Measurements from ENCODE around the gene HRH2.
A peak's percentile ranks its signal among the peaks of the same experiment; 100 is the strongest.
"Not testable (repeated sequence)": the region's sequence is repeated elsewhere in the genome, so short reads cannot be mapped to it uniquely, and the experiment has no call there.

Gene HRH2

DNA sequence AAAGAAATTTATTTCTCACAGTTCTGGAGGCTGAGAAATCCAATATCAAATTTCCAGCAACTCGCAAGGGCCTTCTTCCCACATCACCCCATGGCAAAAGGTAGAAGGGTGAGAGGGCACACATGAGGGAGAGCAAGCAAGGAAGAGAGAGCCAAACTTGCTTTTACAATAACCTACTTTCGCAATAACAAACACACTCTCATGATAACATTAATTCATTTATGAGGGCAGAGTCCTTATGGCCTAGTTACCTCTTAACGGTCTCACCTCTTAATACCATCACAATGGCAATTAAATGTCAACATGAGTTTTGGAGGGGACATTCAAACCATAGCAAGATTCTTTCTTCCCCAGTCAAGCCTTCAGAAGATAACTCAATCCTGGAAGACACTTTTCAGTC is 11.6 kb upstream of the HRH2 start:
- DNase-seq (ENCODE audit: low read depth in 3 of 3), result no peak

DNA sequence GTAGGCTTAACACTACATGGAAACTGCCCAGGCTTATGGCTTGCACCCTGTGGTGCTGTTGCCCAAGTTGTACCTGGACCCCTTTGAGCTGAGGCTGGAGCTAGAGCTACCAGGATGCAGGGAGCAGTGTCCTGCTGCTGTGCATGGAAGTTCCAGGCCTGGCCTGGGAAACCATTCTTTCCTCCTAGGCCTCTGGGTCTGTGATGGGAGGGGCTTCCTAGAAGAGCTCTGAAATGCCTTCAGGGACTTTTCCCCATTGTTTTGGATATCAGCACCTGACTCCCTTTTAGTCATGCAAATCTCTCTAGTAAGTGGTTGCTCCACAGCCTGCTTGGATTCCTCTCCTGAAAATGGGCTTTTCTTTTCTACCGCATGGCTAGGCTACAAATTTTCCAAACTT is 7.9 kb upstream of the HRH2 start:
- DNase-seq (ENCODE audit: low read depth in 3 of 3), result no peak

DNA sequence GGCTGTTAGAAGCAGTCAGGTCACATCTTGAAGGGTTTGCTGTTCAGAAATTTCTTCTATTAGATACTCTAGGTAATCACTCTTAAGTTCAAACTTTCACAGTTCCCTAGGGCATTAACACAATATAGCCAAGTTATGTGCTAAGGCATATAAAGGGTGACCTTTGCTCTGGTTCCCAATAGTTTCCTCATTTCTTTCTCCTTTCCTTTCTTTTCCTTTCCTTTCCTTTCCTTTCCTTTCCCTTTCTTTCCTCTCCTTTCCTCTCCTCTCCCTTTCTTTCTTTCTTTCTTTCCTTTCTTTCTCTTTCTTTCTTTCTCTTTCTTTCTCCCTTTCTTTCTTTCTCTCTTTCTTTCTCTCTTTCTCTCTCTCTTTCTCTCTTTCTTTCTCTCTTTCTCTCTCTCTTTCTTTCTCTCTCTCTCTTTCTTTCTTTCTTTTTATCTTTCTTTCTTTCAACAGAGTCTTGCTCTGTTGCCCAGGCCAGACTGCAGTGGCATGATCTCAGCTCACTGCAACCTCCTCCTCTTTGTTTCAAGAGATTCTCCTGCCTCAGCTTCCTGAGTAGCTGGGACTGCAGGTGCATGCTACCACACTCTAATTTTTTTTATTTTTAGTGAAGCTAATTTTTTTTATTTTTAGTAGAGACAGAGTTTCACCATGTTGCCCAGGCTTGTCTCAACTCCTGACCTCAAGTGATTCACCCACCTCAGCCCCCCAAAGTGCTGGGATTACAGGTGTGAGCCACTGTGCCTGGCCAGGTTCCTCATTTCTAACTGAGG is 7.3 kb upstream of the HRH2 start:
- DNase-seq (ENCODE audit: low read depth in 3 of 3), result not testable (repeated sequence)

DNA sequence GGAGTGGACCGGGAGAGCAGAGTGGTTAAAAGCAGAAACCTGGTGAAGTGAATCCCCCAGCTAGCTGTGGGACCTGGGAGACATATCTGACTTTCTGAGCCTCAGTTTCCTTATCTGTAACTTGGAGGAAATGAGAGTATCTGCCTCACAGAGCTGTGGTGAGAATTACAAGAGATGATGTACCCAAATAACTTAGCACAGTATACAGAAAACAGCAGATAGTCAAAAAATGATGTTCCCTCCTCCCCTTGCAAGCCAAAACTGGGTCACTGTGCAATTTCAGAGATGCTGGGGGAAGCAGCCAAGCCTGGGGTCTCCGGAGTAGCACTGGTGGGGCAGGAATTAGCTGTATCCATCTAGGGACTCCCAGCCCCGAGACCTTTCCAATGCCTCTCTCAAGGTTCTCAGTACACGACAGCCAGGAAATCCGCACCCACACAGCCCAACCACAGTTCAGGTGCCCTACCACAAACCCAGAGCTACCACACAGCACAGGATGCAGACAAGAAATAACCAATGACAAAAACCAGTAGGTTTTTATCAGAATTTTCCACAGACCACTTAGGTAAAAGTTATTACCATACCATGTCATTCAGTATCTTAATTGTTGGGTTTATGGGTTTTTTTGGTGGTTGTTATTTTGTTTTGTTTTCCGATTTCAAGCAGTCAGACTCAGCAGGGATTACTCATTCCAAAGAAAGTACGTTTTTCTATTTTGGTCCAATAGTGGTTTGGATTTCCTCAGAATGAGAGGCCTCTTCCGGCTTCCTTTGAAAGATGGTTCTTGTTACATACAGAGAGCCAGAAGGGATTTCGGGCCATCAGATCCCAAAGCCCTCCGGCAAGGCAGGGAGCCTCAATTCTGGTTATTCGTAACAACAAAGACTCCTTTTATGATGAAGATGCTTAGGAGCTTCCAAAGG is 4.9 kb upstream of the HRH2 start:
- DNase-seq (ENCODE audit: low read depth in 3 of 3), result peak; percentile 45 to 69 (median 55)

DNA sequence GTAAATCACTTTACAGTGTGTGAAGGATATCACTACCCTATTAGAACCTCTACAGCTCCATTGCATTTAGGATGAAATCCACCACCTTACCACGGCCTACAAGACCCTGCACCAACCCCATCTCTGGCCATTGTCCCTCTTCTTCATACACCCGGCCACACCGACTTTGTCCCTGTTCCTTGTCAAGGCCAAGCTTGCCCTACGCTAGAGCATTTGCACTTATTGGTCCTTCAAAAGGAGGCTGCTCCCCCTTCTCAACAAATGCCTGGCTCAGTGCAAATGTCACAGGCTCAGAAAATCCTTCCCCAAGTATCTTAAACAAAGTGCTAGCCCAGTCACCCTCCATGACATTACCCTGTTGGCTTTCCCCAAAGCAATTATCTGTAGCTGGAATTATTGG is 4.1 kb upstream of the HRH2 start:
- DNase-seq (ENCODE audit: low read depth in 3 of 3), result no peak

DNA sequence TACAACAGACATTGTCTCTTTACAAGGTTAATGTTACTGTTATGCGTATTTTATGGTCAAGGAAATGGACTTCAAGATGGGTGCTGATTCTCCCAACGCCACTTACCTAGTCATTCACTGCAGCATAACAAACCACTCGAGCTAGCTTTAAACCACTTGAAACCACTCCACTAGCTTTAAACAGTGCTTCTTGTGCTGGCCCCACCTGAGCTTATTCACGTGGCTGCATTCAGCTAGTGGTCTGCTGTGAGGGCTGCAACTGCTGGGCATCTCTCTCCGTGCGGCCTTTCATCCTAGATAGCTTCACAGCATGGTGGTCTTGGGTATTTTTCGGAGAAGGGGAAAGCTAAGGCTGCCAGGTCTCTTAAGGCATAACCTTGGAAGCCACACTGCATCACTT is 3.5 kb upstream of the HRH2 start:
- no peak for DNase-seq (ENCODE audit: low read depth in 3 of 3)

DNA sequence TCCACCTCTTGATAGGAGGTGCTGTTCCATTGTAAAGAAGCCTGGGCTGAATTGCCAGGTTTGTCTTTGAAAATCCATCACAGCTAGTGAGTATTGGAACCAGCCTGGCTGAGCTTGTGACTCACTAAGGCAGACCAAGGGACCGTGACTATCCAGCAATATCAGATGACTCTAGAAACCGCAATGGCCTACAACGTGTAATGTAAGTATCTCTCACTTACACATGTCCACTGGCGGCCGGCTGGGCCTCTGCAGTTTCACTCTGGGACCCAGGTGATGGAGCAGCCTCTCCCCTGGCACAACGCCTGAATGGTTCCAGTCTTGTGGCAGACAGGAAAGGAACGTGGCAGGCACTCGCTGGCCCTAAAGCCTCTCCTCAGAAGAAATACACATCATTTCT is 3.1 kb upstream of the HRH2 start:
- no peak for DNase-seq (ENCODE audit: low read depth in 3 of 3)

DNA sequence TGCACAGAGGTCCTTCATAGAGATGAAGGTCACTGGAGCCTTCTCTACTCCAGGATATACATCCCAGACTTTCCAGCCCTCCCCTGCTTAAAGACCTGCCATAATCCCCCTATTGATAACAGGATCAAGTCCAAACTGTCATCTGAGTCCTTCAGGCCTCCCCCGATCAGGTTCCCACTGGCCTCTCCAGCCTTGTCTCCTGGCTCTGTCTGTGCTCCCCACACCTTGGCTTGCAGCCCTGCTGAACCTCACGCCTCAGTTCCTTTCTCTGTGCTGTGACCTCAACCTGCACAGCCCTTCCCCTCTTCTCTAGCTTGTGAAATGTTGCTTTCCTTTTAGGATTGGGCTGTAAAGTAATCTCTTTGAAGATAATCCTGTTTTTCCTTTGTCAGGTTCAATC is 2.5 kb upstream of the HRH2 start:
- DNase-seq (ENCODE audit: low read depth in 3 of 3), result no peak

DNA sequence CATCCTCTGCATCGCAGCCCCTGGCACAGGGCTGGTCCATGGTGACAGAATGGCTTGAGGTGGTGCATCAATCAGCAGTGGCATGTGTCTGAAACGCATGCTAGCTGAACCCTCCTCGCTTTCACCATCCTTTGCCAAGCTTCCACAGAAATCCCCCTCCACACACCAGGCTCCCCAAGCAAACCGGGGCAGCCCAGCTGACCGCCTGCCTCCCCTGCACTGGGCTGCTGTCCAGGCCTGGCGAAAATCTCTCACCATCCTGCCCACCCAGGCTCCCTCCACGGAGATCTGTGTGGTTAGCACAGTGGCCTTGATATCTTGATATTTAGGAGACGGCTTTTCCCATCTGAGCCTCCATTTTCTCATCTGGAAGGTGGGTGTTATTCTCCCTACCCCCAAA is 905 bp upstream of the HRH2 start:
- DNase-seq (ENCODE audit: low read depth in 3 of 3), result no peak

DNA sequence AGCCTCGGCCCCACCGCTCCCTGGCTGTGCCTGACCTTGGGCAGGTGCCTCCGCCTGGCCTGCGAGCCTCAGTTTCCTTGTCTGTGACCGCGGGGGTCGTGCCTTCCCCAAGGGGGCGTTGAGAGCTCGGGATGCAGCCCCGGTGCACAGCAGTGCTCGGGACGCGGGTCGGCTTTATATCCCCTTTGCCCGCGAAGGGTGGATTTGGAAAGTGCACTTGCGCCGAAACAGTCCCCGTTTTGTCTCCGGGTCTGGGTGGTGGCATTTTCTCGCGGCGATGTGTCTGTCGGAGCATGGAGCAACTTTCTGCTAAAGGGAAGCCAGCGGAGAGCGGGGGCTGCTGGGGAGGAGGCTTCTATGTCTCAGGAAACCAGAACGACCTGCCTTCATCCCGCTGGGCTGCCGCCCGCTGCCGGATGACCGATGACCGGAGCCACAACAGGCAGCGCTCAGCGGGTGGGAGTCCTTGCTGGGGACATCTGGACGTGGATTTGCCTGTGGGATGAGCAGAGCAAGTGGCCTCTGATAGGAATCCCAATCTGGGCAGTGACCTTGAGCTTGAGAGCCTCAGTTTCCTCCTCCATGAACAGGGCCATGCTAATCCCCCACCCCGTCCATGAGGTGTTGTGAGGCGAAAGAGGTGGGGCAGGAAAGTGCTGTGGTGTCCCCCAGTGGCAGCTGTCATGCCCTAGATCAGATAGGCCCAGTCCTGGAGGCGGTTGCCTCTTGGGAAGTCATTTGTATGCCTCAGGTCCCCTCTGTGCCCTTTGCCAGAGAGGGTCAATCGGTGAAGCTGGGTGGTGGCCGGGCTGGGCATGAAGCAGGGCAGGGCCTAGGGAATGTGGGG is 651 bp downstream of the HRH2 start:
- no peak for DNase-seq (ENCODE audit: low read depth in 3 of 3)

DNA sequence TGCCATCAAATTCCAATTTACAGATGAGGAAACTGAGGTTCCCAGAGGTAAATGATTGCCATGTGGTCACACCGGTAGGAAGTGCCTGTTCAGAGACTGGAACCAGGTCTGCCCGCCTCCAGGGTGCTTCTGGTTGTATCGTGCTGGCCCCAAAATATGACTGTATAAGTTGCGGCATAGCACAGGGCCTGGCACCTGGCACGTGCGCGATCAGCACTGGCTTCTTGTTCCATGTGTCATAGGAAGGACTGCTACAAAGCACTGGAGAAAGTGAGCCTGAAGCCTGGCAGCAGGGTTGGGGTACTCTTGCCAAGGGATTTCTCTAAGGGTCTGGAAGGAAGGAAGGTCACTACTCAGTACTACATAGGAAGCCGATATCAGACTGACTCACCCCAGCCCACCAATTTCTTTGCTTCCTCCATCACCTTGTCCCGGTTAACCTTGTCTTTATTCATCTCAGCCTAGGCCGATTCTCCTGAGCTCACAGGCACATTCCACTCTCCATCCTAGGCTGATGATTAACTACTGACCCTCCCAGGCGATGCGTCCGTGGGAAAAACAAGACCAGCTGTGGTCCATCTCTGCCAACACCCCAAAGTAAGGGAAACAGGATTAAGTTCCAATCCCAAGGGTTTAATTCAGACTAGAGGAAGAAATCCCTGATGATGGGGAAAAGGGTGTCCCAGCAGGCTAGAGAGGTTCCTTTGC is 1.8 kb downstream of the HRH2 start:
- no peak for DNase-seq (ENCODE audit: low read depth in 3 of 3)

DNA sequence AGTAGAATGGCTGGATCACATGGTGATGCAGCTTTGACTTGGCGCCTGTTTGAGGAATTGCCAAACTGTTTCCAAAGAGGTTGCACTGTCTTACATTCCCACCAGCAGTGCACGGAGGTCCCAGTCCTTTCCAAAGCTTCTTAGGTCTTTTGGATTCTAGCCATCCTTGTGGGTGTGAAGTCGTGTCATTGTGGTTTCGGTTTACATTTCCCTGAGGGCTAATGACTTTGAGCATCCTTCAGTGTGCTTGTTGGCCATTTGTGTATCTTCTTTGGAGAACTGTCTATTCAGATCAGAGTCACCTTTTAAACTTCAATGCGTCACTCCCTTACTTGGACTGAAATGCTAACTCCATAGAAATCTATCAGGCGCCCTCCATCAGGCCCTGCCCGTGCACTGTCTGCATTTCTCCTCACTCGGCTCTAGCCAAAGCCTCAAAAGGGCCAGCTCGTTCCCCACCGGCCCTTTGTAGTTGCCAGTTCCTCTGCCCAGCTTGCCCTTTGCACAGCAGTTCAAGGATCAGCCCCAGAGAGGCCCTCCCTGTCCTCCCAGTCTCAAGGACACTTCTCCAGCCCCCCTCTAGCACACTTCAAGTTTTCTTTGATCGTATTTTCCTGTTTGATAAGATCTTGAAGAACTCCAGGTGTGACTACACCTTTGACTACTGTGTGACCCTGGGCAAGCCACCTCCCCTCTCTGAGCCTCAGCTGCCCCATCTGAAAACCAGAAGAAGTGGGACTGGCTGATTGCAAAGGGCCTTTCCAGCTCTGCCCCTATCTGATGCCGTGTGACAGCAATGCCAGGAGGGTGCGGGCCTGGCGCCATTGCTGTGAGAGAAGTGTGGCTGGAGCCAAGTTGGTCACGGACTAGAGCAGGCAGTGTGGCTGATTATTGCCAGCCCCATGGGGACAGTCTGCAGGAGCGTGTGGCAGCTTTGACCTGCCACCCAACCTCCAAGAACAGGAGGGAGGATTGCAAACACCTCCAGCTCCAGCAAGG is 5.6 kb downstream of the HRH2 start:
- no peak for DNase-seq (ENCODE audit: low read depth in 3 of 3)

DNA sequence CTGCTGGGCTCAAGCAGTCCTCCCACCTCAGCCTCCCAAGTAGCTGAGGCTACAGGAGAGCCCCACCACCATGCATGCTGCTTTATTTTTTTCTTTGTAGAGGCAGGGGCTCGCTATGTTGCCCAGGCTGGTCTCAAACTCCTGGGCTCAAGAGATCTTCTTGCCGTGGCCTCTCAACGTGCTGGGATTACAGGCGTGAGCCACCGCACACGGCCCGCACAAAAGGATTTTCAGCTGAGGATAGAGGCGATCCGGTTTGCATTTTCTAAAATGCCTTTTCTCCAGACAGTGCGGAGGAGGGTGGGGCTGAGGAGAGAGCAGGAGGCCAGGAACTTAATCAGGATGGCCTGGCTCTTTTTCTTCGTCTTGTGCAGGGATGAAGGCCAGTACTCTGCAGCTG is 6.9 kb downstream of the HRH2 start:
- no peak for DNase-seq (ENCODE audit: low read depth in 3 of 3)

DNA sequence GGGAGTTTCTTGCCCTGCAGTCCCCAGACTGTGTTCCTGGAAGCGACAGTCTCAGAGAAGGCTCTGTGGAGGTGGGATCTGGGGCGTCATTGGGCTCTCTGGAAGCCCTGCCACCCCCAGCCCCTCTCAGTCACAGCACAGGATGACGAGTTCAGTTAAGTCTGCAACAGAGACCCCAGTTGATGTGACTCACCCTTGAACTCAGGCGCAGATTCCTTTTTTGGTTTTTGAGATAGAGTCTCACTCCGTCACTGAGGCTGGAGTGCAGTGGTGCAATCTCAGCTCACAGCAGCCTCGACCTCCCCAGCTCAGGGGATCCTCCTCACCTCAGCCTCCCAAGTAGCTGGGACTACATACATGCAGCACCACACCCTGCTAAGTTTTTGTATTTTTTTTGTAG is 8.3 kb downstream of the HRH2 start:
- no peak for DNase-seq (ENCODE audit: low read depth in 3 of 3)

DNA sequence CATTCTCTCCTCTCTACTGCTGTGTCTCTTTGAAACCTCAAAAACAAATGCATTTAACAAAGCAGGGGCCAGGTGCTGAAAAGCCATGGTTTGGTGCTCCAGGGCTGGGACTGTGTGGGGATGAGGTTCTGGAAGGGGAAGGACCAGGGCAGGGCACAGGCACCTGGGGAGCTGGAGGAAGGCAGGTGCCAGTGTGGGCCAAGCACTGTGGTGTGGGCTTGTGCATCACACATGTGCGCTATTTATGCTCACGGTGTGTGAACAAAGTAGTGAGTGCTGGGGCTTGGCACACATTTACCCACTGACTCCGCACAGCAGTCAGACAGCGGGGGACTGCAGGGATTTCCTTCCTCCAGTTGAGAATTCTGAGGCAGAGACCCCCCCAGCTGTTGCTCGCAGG is 10.1 kb downstream of the HRH2 start:
- no peak for DNase-seq (ENCODE audit: low read depth in 3 of 3)

DNA sequence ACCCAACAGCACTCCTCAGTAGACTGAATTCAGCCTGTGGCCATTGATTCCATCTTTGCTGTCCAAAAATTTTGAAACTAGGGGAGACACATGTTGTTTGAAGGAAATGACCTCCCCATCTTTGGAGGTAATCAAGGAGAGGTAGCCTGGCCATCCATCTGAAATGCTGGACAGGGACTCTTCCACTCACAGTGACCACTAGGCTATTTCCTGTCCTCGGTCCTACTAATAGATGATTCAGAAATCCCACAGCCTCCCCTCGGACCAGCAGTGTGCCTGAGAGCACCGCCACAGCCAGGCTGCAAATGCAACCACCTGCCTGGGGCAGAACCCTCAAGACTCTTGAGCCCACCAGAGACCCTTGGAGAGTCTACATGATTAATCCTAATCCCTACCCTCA is 12.5 kb downstream of the HRH2 start:
- DNase-seq (ENCODE audit: low read depth in 3 of 3), result no peak

DNA sequence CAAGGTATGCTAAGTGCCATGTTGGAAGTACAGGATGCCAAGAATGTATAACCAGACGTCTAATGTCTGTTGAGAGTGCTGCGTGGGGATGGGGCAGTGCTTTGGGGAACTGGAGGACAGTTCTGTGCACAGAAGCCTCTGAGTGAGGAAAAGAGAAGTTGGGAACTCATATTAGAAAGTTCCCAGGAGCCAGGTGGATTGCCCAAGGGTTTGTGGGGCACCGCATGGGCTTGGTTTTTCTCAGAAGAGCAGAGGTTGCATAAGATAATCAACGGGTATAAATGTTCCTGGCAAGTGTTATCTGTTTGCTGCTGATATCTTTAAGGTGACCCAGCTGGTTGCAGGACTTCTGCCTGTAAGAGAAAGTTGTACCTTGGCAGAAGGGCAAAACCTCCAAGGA is 13.1 kb downstream of the HRH2 start:
- no peak for DNase-seq (ENCODE audit: low read depth in 3 of 3)

DNA sequence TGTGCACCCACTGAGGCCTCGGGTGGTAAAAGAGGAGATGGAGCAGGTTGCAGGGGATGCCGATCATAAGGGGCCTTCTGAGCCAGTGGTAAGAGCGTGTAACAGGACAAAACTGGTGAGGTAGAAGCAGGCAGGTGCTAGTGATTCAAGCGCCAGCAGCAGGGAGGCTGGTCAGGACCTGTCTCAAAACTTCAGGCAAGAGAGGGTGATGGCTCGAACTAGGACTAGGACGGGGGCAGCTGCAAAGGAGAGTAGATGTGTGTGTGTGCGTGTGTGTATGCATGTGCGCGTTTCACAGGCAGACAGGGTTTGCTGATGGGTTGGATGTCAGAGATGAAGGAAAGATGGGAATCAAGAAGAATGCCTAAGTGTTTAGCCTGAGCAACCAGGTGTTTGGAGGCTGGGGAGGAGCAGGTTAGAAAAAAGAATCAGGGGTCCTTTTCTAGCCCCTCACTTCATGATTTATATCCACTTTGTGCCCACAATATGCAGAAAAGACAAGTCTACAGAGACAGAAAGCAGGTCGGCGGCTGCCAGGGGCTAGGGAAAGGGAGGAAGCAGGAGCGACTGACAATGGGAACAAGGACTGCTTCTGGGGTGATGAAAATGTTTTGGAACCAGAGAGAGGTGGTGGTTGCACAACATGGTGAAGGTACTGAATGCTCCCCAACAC is 15.2 kb downstream of the HRH2 start:
- DNase-seq (ENCODE audit: low read depth in 3 of 3), result no peak

DNA sequence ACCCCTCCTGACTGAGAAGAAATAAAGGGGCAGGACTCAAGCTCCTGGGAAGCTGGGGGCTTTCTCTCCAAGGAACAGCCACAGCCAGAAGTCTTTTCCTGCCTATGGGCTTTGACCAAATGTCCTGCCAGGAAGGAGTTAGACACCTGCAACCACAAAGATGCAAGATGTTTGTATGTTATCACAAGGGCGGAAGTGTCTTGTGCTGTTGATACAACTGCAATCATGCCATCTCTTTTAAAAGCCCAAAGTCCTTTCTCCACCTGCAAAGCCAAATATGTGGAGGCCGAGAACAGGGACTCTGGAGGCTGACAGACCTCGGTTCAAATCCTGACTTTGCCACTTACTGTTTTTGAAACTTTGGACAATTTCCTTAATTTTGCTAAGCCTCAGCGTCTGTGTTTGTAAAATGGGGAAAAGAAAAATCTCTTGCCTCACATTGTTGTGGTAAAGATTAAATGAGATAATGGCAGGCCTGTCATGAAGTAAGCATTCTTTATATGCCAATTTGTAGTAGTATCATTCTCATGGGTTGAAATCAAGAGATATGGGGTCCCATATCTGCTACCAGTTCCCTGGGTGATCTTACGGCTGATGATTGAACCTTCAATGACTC is 17.0 kb downstream of the HRH2 start:
- no peak for DNase-seq (ENCODE audit: low read depth in 3 of 3)

All from stimulated activated CD4-positive, alpha-beta T cell treated with anti-CD3 and anti-CD28 coated beads, TNF-alpha, amount 100 ng/mL, for 4 hours (primary cell).